GM03348 (cell line): ENCODE results near the gene INO80C.
"Not testable (repeated sequence)": the region's sequence is repeated elsewhere in the genome, so short reads cannot be mapped to it uniquely, and the experiment has no call there.

Source experiments
- DNase-seq: peaks from one replicate; pipeline ENCODE4 v3.0.0; 2012; ENCODE audit warnings: low spot score

The INO80C gene

GRCh38 chr18:35489281-35489680, 8.5 kb downstream of the INO80C start:
- DNase-seq = not testable (repeated sequence)

- not testable (repeated sequence) for DNase-seq
These were observed 9.4 kb downstream of the INO80C start for GRCh38 chr18:35488396-35488795.

- DNase-seq = not testable (repeated sequence)
These were observed 10.2 kb downstream of the INO80C start for GRCh38 chr18:35487525-35487924.

GRCh38 chr18:35485852-35486251, 11.9 kb downstream of the INO80C start:
- DNase-seq = no peak

- no peak for DNase-seq
These were observed 13.7 kb downstream of the INO80C start for GRCh38 chr18:35484034-35484433.

- no peak for DNase-seq
These were observed 15.8 kb downstream of the INO80C start for GRCh38 chr18:35481960-35482366.

- DNase-seq = no peak
These were observed 17.7 kb downstream of the INO80C start for GRCh38 chr18:35479911-35480586.

- DNase-seq = peak; percentile 84
These were observed 19.0 kb downstream of the INO80C start for GRCh38 chr18:35478520-35479435.

GRCh38 chr18:35477974-35478373, 19.8 kb downstream of the INO80C start:
- DNase-seq = no peak

GRCh38 chr18:35477497-35477896, 20.3 kb downstream of the INO80C start:
- no peak for DNase-seq

- no peak for DNase-seq
These were observed 22.9 kb downstream of the INO80C start for GRCh38 chr18:35474884-35475283.

GRCh38 chr18:35473562-35473961, 24.2 kb downstream of the INO80C start:
- no peak for DNase-seq

- peak; percentile 16 for DNase-seq
These were observed 27.3 kb downstream of the INO80C start for GRCh38 chr18:35470435-35470834.

- no peak for DNase-seq
These were observed 28.0 kb downstream of the INO80C start for GRCh38 chr18:35469725-35470124.

GRCh38 chr18:35468711-35469110, 29.0 kb downstream of the INO80C start:
- no peak for DNase-seq

GRCh38 chr18:35467624-35468016, 30.1 kb downstream of the INO80C start:
- DNase-seq = no peak

GRCh38 chr18:35466815-35467623, 30.7 kb downstream of the INO80C start:
- no peak for DNase-seq

GRCh38 chr18:35466334-35466733, 31.4 kb downstream of the INO80C start:
- no peak for DNase-seq

GRCh38 chr18:35465329-35465728, 32.4 kb downstream of the INO80C start:
- no peak for DNase-seq

GRCh38 chr18:35464831-35465279, 32.9 kb downstream of the INO80C start:
- DNase-seq = no peak

GRCh38 chr18:35463827-35464226, 33.9 kb downstream of the INO80C start:
- DNase-seq = no peak

- DNase-seq = no peak
These were observed 34.7 kb downstream of the INO80C start for GRCh38 chr18:35463050-35463449.
